Measurements from ENCODE around the gene RAET1E.

DNA sequence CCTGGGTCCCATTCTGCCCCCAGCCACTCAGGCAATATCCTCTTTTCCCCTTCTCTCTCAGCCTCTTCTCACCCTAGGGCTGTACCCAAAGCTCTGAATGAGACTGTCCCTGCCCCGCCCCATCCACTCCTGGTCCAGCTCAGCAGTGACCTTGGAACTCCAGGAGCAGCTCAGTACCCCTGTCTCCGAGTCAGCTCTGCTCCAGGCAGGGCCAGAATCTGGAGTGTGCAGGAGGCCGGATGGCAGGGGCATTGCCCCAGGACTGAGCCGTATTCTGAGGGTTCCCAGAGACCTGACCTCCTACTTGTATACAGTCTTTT is 27.0 kb upstream of the RAET1E start:
- TF ChIP-seq, protein P1, sequence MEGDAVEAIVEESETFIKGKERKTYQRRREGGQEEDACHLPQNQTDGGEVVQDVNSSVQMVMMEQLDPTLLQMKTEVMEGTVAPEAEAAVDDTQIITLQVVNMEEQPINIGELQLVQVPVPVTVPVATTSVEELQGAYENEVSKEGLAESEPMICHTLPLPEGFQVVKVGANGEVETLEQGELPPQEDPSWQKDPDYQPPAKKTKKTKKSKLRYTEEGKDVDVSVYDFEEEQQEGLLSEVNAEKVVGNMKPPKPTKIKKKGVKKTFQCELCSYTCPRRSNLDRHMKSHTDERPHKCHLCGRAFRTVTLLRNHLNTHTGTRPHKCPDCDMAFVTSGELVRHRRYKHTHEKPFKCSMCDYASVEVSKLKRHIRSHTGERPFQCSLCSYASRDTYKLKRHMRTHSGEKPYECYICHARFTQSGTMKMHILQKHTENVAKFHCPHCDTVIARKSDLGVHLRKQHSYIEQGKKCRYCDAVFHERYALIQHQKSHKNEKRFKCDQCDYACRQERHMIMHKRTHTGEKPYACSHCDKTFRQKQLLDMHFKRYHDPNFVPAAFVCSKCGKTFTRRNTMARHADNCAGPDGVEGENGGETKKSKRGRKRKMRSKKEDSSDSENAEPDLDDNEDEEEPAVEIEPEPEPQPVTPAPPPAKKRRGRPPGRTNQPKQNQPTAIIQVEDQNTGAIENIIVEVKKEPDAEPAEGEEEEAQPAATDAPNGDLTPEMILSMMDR (IDR thresholded peaks at IDR 0.05; ENCODE audit: low read length), result no peak
- TF ChIP-seq EZH2 (optimal IDR thresholded peaks at IDR 0.05; ENCODE audit: low read depth, low read length) (no peak), EZH2phosphoT487 (IDR thresholded peaks at IDR 0.05; ENCODE audit: low read length) (no peak)
